Endothelial cell of umbilical vein (primary cell): ENCODE measurements around the gene AARS2. TPM values are rescaled to one million over a fixed set of nuclear protein-coding genes. Genes with fewer than 3 reads are reported as not detected.

Source experiments
- BruUV-seq: library from RNA; stranded (reverse); fragments of 400-500 nt; replicated peaks from 2 replicates; lab custom pipeline; 2021; lab: Mats Ljungman, UMichigan
- CTCF ChIA-PET: fragments of 300-600, 350-600 bp; sonication (Branson Sonifier 250); formaldehyde crosslinking; loops from one replicate; lab custom pipeline; 2021; ENCODE audit warnings: antibody characterized with exemption, inconsistent platforms; lab: Charles Lee
- POLR2A ChIA-PET: fragments of 300-600, 350-600 bp; sonication (Branson Sonifier 250); formaldehyde crosslinking; loops from one replicate; lab custom pipeline; 2021; ENCODE audit warnings: antibody characterized with exemption, inconsistent platforms; lab: Charles Lee
- DNase-seq: peaks from one replicate; pipeline ENCODE4 v3.0.0-alpha.2; 2011; ENCODE audit warnings: low read depth, low spot score
- FAIRE-seq: peaks from 2 replicates; lab custom pipeline; 2011; peaks lifted over from hg19 to GRCh38; lab: Jason Lieb, UNC
- H2AFZ ChIP-seq: 2 replicates; pipeline ENCODE4 v1.6.0; 2012; ENCODE audit warnings: low read depth, low read length, control low read depth, inconsistent platforms
- H3K27ac ChIP-seq: 2 replicates; pipeline ENCODE4 v1.5.1; 2011; ENCODE audit warnings: low read depth, mild to moderate bottlenecking, control low read depth, low read length, moderate library complexity; ENCODE audit not compliant: insufficient read depth
- H3K27me3 ChIP-seq, 2 experiments: 2 replicates each; pipeline versions ENCODE4 v1.6.0 to v1.6.1; 2011; ENCODE audit warnings: low read length in 2 of 2, mixed read lengths in 1 of 2; ENCODE audit not compliant: control insufficient read depth in 2 of 2, insufficient read depth in 2 of 2
- H3K36me3 ChIP-seq, 2 experiments: 2 replicates in 1 of 2; 3 replicates in 1 of 2; pipeline ENCODE4 v1.5.1; 2011; ENCODE audit warnings: low read length in 2 of 2, mild to moderate bottlenecking in 1 of 2, moderate library complexity in 1 of 2; ENCODE audit not compliant: control insufficient read depth in 2 of 2, insufficient read depth in 2 of 2; ENCODE audit errors: extremely low read depth in 1 of 2
- H3K4me1 ChIP-seq: 3 replicates; pipeline ENCODE4 v1.5.1; 2011; ENCODE audit warnings: mild to moderate bottlenecking, low read length; ENCODE audit not compliant: control insufficient read depth, insufficient read depth; ENCODE audit errors: extremely low read depth
- H3K4me2 ChIP-seq: 2 replicates; pipeline ENCODE4 v1.6.1; 2011; ENCODE audit warnings: low read length, control low read depth, mixed read lengths; ENCODE audit not compliant: insufficient read depth
- H3K4me3 ChIP-seq, 3 experiments: fragments of 200-600 bp in 1 of 3; sonication (generic), shearing (Covaris generic) in 1 of 3; replicated peaks in 1 of 3; 2 replicates each; pipeline ENCODE4 v1.5.1; 2011 to 2016; ENCODE audit warnings: control low read depth in 3 of 3, low read length in 3 of 3, mild to moderate bottlenecking in 2 of 3, inconsistent platforms in 1 of 3, low read depth in 1 of 3, moderate library complexity in 1 of 3; ENCODE audit not compliant: insufficient read depth in 1 of 3
- H3K79me2 ChIP-seq: 2 replicates; pipeline ENCODE4 v1.6.0; 2012; ENCODE audit warnings: low read length, inconsistent platforms; ENCODE audit not compliant: control insufficient read depth, insufficient read depth
- H3K9ac ChIP-seq: replicated peaks from 2 replicates; pipeline ENCODE3; 2011; ENCODE audit warnings: low read length, control low read depth; ENCODE audit not compliant: insufficient read depth; ENCODE audit errors: extremely low read depth
- H3K9me1 ChIP-seq: replicated peaks from 3 replicates; pipeline ENCODE4 v1.6.0; 2011; ENCODE audit warnings: mild to moderate bottlenecking, low read length; ENCODE audit not compliant: control insufficient read depth, insufficient read depth; ENCODE audit errors: extremely low read depth
- H3K9me3 ChIP-seq: replicated peaks from 2 replicates; pipeline ENCODE4 v1.5.1; 2012; ENCODE audit warnings: low read length, inconsistent platforms; ENCODE audit not compliant: control insufficient read depth, insufficient read depth
- H4K20me1 ChIP-seq: replicated peaks from 2 replicates; pipeline ENCODE3; 2011; ENCODE audit warnings: mild to moderate bottlenecking, low read length; ENCODE audit not compliant: control insufficient read depth, insufficient read depth; ENCODE audit errors: extremely low read depth
- CTCF ChIP-seq, 2 donors: IDR thresholded peaks; 1 replicate in 1 of 2; 2 replicates in 1 of 2; pipeline ENCODE4 v1.5.1; 2011; ENCODE audit warnings: low read length in 2 of 2, mild to moderate bottlenecking in 2 of 2, moderate library complexity in 2 of 2, control low read depth in 1 of 2, inconsistent platforms in 1 of 2, low read depth in 1 of 2; ENCODE audit not compliant: insufficient read depth in 1 of 2; ENCODE audit errors: extremely low read depth in 1 of 2
- EZH2 ChIP-seq: IDR thresholded peaks from 2 replicates; pipeline ENCODE4 v1.6.1; 2012; ENCODE audit warnings: borderline replicate concordance, low read depth, mild to moderate bottlenecking, moderate library complexity, low read length, inconsistent platforms; ENCODE audit not compliant: severe bottlenecking
- FOS ChIP-seq: IDR thresholded peaks from 2 replicates; pipeline ENCODE4 v1.6.1; 2011; ENCODE audit warnings: mild to moderate bottlenecking, low read length, moderate library complexity, borderline replicate concordance; ENCODE audit not compliant: insufficient read depth
- GATA2 ChIP-seq: IDR thresholded peaks from 2 replicates; pipeline ENCODE4 v1.7.0; 2011; ENCODE audit warnings: low read depth, mild to moderate bottlenecking, moderate library complexity, mixed read lengths, low read length; ENCODE audit not compliant: insufficient read length, insufficient read depth
- JUN ChIP-seq: IDR thresholded peaks from 2 replicates; pipeline ENCODE4 v1.6.1; 2011; ENCODE audit warnings: borderline replicate concordance, low read depth; ENCODE audit not compliant: insufficient read length, insufficient read depth
- MAX ChIP-seq: IDR thresholded peaks from 2 replicates; pipeline ENCODE4 v1.6.1; 2011; ENCODE audit not compliant: insufficient read depth, insufficient read length
- POLR2A ChIP-seq: IDR thresholded peaks from 2 replicates; pipeline ENCODE4 v1.6.1; 2012; ENCODE audit warnings: low read depth, mild to moderate bottlenecking, control low read depth, low read length
- POLR2AphosphoS5 ChIP-seq: IDR thresholded peaks from 2 replicates; pipeline ENCODE4 v1.6.1; 2012; ENCODE audit warnings: low read depth, mild to moderate bottlenecking, control low read depth, low read length, moderate library complexity; ENCODE audit not compliant: insufficient read depth
- dilution Hi-C: fragments of 300-500 bp; cut with MboI; formaldehyde crosslinking; loops from one replicate; pipeline ENCODE4 v1.15.0; 2019; ENCODE audit warnings: low sequenced_read_pairs; ENCODE audit not compliant: extremely low pct_ligation_motif_present
- intact Hi-C: fragments of 100-400 bp; cut with micrococcal nuclease; formaldehyde crosslinking; loops from one replicate; pipeline ENCODE4 v1.10.0; 2022
- polyA plus RNA-seq, 4 experiments: library from polyadenylated mRNA; depleted of rRNA in 3 of 4; stranded (reverse) in 3 of 4; unstranded in 1 of 4; fragments of >200 nt; gene quantifications; 2 replicates each; pipeline versions ENCODE4 v1.2.1 to v1.2.3, GENCODE V29; 2011 to 2012; ENCODE audit warnings: missing spikeins in 1 of 4
- total RNA-seq: library from RNA; stranded (reverse); gene quantifications from 2 replicates; pipeline ENCODE4 v1.2.3, GENCODE V29; 2021

AARS2 gene
- total and polyA plus RNA-seq, 2 donors (not counting 3 experiments of a cell fraction or from before 2014, with no cell fraction given) = 8.3 to 17.9 TPM

- Histone ChIP-seq H2AFZ (no peak overlapping the region), H3K27me3 (peaks cover 24 to 31% of the 10 kb centered on the region in 2 experiments), H3K36me3 (peaks cover 13 to 37% of the 10 kb centered on the region in 2 experiments), H3K4me2 (no peak overlapping the region), H3K9ac (no peak overlapping the region), H4K20me1 (no peaks in the 10 kb centered on the region), H3K4me3 (no peak overlapping the region), H3K79me2 (no peaks in the 10 kb centered on the region), H3K9me3 (no peaks in the 10 kb centered on the region), H3K9me1 (no peaks in the 10 kb centered on the region), H3K27ac (no peak overlapping the region), H3K4me1 (peaks cover 6% of the 10 kb centered on the region)
- TSS peak; percentile 17 for BruUV-seq
- intact Hi-C loops = no loop called here
- FAIRE-seq = no peak
- ChIA-PET POLR2A (no interaction called here), CTCF (interaction anchor here (1.6 kb wide), 1 partner anchor 13 kb away, joined by 5 read pairs; the partner anchor contains the start of gene AARS2)
- dilution Hi-C loops = no loop called here
- TF ChIP-seq POLR2A = no peak
- no peak for TF ChIP-seq MAX
- TF ChIP-seq POLR2AphosphoS5 = no peak
- no peak for TF ChIP-seq FOS
- no peak for TF ChIP-seq CTCF (IDR thresholded peaks at IDR 0.05; ENCODE audit: extremely low read depth in 1 of 2, insufficient read depth in 1 of 2, low read depth in 1 of 2, low read length in 2 of 2)
- no peak for TF ChIP-seq JUN
- no peak for TF ChIP-seq GATA2
- TF ChIP-seq EZH2 = no peak
- no peak for DNase-seq
Measured at GRCh38 chr6:44300292-44300823, 12.8 kb downstream of the AARS2 start.
